Stimulated activated CD8-positive, alpha-beta memory T cell treated with anti-CD3 and anti-CD28 coated beads, Interleukin-2, amount 100 ng/mL, for 1 hour (primary cell): Measurements from ENCODE around the gene GPR137.
"Not testable (repeated sequence)": the region's sequence is repeated elsewhere in the genome, so short reads cannot be mapped to it uniquely, and the experiment has no call there.

Experiments
- DNase-seq, 2 donors: peaks; one replicate each; pipeline ENCODE4 v3.0.0-alpha.2; 2020; ENCODE audit warnings: low read depth in 2 of 2

GPR137 gene, protein sequence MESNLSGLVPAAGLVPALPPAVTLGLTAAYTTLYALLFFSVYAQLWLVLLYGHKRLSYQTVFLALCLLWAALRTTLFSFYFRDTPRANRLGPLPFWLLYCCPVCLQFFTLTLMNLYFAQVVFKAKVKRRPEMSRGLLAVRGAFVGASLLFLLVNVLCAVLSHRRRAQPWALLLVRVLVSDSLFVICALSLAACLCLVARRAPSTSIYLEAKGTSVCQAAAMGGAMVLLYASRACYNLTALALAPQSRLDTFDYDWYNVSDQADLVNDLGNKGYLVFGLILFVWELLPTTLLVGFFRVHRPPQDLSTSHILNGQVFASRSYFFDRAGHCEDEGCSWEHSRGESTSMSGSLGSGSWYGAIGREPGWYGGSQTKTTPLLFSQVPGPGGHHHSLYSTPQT

GRCh38 chr11:64284962-64285884 is at the start of gene GPR137:
Gene GPR137 (plus strand): TSS chr11:64285848. CDS start chr11:64286525, 677 bp downstream.
- DNase-seq = peak; percentile 85 to 88

GRCh38 chr11:64237484-64237951 is 48.1 kb upstream of the GPR137 start:
- DNase-seq = no peak

DNA sequence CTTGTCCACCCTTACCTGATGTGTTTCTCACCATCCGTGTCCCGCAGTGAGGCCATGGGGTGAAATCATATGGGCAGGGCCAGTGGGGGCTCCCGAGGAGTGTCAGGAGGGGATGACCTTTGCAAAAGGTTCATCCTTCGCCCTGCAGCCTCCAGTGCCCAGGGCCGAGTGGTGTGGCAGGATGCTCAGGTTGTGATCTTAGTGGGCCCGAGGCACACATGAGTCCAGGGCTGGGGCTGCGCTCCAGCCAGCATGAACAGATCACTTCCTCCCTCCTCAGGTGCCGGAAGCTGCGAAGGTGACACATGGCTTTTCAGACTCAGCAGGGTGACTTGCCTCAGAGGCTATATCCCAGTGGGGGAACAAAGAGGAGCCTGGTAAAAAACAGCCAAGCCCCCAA is 47.6 kb upstream of the GPR137 start:
- DNase-seq = no peak

DNA sequence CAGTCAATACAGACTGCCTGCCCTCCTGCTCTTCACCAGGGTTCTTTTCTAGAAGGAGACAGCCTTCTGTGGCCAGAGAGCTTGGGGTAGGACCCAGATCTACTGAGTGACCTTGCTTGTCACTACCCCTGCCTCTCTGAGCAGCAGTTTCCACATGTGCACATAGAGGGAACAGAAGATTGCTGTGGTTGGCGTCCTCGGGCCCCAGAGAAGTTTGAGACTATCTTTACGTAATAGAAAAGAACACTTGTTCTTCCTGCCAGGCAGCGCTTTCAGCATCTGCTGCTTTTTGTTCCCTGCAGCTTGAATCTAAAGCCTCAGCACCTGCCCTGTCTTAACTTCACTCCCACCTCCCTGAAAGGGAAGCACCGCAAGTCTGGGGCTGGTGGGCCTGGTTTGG is 46.6 kb upstream of the GPR137 start:
- DNase-seq = no peak

DNA sequence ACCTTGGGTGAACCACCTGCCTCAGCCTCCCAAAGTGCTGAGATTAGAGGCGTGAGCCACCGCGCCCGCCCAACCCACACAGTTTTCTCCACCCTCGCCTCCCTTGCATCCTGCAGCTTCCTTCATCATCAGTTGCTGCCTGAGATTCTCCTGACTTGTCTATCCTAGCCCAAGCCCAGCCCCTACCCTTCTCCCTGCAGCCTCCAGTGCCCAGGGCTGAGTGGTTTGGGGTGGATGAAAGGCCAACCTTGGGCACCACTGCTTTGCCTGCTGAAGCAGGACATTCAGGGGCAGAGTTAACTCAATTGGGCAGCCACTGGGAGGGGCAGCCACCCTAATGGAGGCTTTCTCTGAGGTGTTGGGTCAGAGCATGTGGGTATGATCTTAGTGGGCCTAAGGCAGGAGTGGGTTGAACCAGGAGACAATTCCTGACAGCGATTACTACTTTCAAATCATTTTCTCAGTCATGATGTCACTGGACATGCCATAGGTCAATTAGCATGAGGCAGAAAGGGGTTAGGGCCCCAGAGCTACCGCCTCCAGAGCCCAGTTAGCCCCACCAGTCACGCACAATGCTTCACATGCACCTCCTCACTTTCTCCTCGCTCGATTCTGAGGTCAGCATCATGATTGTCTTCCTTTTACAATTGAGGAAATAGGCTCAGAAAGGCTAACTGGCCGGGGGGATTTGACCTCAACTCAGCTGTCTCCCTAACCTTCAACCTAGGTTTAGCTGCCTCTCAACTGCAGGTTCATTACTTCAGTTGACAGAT is 45.8 kb upstream of the GPR137 start:
- no peak for DNase-seq

DNA sequence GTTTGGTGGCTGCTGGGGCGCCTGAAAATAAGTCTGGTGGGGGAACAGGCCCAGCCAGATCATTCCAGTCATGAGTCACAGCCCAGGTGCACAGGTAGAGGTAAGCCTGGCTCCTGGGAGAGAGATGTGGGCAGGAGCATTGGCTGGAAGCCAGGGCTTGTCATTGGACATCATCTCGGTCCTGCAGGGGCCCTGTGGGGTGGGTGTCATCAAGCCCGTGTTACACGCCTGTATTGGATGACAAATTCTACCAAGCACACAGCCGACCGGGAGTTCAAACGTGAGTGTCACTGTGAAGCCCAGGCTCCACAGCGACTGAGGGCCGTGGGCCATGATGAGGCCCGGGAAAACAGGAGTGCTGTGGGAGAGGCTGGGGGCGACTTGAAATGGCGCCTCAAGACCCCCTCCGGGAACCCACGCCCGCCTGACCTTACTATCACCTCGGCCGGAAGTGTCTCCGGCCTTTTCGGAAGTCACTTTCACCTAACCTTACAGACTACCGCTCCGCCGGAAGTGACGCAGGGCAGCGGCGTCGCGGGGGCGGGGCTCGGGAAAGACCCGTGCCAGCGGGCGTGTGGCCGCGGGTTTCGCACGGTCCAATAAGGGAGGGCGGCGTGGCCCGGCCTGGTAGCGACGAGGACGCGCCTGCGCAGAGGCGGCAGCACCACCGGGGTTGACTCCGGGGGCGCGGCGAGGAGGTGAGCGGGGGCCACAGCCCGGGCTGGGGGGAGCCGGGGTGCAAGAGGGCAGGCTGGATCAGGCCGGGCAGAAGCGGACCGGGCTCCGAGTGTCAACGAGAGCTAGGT is 45.0 kb upstream of the GPR137 start, which contains the start of gene FKBP2:
Gene FKBP2, plus strand, starts transcription at position 661 of the 806 bp plus-strand sequence. CDS start 1,293 bp downstream, outside the sequence.
- DNase-seq = peak; percentile 94 to 97

GRCh38 chr11:64241241-64241490 is 44.5 kb upstream of the GPR137 start:
- DNase-seq = peak; percentile 99

- DNase-seq = no peak
Measured at GRCh38 chr11:64241491-64242374, 43.9 kb upstream of the GPR137 start.

DNA sequence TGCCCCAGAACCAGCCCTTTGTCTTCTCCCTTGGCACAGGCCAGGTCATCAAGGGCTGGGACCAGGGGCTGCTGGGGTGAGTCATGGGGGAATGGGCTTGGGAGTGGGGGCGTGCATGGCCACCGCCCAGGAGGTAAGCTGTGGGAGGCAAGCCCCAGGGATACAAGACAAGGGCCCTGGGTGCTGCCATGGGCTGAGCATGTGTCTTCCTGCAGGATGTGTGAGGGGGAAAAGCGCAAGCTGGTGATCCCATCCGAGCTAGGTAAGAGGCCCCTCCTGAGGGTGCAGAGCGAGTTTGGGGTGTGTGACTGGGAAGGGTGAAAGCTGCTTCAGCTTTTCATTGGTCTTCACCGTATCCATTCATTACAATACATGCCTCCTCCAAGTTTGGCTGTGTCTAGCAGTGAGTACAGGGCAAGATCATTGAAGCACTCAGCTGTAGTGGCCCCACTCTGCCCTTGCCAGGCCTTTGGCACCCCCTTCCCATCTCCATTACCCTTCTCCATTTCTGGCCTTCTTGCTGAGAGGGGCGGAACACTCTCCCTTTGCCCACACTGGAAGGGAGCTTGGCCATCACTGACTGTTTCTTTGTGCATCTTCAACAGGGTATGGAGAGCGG is 42.3 kb upstream of the GPR137 start:
- no peak for DNase-seq

- DNase-seq = no peak
Measured at GRCh38 chr11:64244107-64244506, 41.5 kb upstream of the GPR137 start.

- no peak for DNase-seq
Measured at GRCh38 chr11:64244966-64245365, 40.7 kb upstream of the GPR137 start.

DNA sequence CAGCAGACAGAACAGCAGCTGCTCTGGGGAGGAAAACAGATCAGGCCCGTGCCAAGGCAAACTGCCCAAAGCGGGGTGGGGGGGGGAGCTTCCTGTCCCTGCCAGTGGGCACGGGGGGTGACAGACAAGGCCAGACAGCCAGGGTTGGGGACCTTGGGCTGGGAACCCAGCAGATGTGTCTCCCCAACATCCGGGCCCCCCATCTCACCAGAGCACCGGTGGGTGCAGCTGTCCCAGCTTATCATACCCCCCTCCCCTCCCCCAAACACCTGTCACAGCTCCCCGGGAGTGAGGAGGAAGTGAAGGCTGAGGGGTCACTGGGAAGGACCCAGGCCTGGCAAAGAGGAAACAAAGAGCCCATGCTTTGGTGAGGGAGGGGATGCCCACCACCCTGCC is 40.2 kb upstream of the GPR137 start:
- no peak for DNase-seq

GRCh38 chr11:64245797-64246620 is 39.6 kb upstream of the GPR137 start:
- DNase-seq = peak in 1 of 2 donors; percentile 53

DNA sequence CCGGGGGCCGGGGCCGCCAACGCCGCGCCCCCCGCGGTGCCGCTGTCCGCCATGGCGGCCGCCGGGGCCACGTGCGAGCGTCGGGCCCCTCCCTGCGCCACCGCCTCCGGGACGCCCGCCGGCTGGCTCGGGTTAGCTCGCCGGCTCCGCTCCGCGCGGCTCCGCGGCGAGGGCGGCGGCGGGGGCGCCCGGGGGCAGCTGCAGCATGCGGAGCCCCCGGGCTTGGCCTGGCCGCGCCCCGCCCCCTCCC is 39.1 kb upstream of the GPR137 start:
- not testable (repeated sequence) for DNase-seq

DNA sequence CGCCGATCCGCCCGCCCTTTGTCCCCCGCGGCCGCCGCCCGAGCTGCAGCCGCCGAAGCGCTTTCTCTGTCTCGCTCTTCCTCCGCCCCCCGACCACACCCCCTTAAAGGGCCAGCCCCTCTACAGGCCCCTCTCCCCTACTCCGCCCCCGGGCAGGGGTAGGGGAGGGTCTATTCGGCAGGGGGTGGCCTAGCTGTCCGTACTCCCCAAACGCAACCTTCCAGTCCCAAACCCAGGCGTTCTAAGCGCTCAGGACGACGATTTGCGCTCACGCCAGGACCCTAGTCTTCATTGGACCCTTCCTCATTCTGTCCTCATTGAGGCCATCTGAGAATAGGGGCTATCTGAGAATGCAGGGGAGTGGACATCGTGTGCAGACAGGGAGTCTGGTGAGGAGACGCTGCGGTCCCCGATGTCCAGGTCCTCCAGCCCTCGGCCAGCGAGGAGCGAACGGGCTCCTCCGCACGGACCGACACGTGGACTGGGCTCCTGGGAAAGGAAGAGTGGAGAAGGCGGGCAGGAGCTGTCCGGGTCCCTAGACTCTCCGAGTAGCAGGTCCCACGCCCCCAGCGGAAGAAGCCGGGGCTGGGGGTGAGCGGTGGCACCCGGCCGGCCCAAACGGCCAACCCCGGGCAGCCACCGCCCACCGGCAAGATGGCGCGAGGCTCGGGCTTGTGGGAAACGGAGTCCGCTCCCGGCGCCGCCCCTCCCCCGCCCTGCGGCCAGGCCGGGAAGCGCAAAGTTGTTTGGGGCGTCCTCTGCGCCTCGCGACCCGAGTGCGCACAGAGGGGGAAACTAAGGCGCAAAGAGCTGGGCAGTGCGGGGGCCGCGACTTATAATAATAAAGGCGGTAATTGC is 38.5 kb upstream of the GPR137 start, which contains the start of gene PPP1R14B:
Gene PPP1R14B, minus strand, starts transcription at position 73 of the 858 bp plus-strand sequence. CDS start 270 bp downstream, outside the sequence.
- peak in 1 of 2 donors; percentile 58 for DNase-seq

DNA sequence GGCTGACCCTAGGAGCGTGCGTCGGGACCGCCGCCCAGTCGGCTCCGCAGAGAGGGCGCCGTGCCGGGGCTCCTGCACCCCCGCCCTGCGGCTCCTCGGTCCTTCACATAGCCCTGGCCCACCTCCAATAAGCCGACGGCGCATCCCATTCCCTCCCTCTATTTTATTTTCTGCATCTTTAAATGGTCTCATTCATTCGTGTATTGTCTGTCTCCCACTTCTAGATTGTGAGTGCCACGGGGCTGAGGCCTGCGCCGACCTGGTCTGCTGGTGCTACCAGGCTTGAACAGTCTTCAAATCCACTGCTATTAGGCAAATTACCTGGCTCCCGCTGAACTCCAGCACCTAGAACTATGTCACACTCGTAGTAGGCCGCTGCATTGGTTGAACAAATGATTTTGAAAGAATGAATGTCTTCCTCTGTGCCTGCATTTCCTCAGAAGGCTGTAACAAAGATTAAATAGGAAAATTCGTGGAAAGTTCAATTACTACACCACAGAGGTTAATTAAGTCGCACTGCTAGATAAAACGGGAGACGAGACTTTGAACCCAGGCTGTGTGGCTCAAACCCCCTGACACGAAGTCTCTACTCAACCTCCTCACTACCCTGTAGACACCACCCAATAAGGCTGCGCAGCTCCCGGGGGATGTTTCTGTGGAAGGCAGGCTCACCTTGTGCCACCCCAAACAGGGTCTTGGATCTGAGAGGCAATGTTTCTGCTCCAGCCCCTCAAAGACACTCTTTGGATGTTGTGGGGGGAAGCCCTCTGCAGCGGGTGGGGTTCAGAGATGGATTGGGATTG is 37.7 kb upstream of the GPR137 start:
- no peak for DNase-seq

- DNase-seq = no peak
Measured at GRCh38 chr11:64248578-64248977, 37.1 kb upstream of the GPR137 start.
